Measurements from ENCODE around the gene BTF3.
A peak's percentile ranks its signal among the peaks of the same experiment; 100 is the strongest.

BTF3 gene

DNA sequence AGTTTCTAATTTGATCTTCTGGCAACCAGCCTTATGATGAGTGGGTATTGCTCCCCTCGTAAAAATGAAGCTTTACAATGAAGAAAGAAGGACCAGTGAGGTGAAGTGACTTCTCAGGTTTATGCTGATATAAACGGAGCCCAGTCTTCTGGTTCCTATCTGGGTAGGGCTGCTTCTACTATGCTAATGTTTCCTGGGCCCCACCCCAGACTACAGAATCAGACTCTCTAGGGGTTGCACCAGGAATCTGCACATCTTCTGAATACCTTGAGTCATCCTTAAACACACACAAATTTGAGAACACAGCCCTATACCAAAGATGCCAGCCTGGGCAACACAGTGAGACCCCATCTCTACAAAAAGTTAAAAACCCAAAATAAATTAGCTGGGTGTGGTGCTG, 16.2 kb downstream of the BTF3 start:
- TF ChIP-seq, protein P1, sequence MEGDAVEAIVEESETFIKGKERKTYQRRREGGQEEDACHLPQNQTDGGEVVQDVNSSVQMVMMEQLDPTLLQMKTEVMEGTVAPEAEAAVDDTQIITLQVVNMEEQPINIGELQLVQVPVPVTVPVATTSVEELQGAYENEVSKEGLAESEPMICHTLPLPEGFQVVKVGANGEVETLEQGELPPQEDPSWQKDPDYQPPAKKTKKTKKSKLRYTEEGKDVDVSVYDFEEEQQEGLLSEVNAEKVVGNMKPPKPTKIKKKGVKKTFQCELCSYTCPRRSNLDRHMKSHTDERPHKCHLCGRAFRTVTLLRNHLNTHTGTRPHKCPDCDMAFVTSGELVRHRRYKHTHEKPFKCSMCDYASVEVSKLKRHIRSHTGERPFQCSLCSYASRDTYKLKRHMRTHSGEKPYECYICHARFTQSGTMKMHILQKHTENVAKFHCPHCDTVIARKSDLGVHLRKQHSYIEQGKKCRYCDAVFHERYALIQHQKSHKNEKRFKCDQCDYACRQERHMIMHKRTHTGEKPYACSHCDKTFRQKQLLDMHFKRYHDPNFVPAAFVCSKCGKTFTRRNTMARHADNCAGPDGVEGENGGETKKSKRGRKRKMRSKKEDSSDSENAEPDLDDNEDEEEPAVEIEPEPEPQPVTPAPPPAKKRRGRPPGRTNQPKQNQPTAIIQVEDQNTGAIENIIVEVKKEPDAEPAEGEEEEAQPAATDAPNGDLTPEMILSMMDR (IDR thresholded peaks at IDR 0.05; ENCODE audit: borderline replicate concordance, control extremely low read depth, extremely low read depth, insufficient read depth, missing control alignments), result no peak
- no peak for DNase-seq (ENCODE audit: low spot score)
- in situ Hi-C loops (cut with MboI; ENCODE audit: low sequenced_read_pairs, unreplicated experiment), result no loop called here

DNA sequence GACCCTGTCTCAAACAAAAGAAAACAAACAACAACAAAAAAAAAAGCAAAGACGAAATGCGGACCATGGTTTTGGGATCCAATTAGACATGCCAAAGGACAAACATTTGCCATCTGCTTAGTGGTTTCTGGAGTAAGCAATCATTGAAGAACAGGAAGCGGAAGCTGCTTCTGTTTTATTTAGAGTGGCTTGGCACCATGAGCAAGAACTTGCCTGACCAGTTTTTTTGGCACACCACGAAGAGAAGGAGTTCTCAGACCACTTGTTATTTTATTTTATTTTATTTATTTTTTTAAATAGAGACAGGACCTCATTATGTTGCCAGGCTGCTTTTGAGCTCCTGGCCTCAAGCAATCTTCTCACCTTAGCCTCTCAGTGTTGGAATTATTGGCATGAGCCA, 17.0 kb downstream of the BTF3 start:
- TF ChIP-seq, protein P1 (IDR thresholded peaks at IDR 0.05; ENCODE audit: borderline replicate concordance, control extremely low read depth, extremely low read depth, insufficient read depth, missing control alignments), result no peak

DNA sequence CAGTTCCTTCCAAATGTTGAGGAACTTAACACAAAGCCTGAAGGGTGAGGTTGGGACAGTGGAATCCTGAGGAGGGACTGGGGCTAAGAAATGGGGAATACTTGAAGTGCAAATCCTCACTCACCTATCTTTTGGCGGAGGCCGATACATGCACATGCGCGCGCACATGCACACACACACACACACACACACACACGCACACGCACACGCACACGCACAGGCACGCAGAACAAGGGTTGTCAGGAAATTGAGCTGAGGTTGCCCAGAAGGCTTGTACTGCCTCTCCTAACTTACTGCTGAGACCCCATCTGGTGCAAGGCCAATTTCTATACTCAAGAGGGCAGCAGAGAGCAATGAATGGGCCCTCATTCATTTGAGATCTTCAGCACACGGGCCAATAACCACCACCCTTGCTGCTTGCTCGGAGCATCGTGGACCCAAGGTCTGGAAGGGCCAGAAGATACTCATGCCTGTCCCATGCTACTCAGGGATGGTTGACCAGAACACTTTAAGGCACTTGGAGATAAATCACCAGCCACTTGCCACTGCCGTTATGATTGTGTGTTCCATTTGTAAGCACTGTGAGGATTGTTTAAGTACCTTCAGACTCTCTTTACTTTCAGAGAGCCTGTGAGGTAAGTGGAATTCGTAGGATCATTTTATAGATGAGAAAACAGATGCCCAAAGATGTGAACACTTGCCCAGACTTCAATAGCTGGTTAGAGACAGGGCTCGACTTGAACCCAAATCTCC, 21.5 kb downstream of the BTF3 start:
- DNase-seq (ENCODE audit: low spot score), result peak; percentile 85

More for the DNA sequence above, 17.0 kb downstream of the BTF3 start:
- no peak for DNase-seq (ENCODE audit: low spot score)
- in situ Hi-C loops (cut with MboI; ENCODE audit: low sequenced_read_pairs, unreplicated experiment), result no loop called here

DNA sequence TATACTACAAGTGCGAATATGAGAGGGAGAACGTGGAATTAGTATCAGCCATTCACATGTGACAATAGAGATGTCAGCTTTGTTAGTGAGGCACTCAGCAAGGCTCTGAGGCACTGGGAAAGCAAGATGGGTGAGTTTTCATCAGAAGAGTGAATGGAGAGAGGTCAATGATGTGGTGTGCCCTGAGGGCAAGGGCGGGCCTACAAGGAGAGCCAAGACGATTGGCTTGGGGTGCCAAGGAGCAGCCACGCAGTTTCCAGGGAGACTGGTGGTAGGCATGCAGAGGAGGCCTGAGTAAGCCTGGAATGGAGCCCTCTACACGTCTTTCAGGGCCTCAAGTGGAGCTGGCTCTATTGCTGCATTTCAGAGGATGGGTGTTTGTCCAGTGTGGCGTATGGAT, 24.7 kb downstream of the BTF3 start:
- in situ Hi-C loops (cut with MboI; ENCODE audit: low sequenced_read_pairs, unreplicated experiment), result no loop called here
- no peak for DNase-seq (ENCODE audit: low spot score)
- TF ChIP-seq, protein P1 (IDR thresholded peaks at IDR 0.05; ENCODE audit: borderline replicate concordance, control extremely low read depth, extremely low read depth, insufficient read depth, missing control alignments), result no peak

More for the DNA sequence above, 21.5 kb downstream of the BTF3 start:
- in situ Hi-C loops (cut with MboI; ENCODE audit: low sequenced_read_pairs, unreplicated experiment), result no loop called here
- TF ChIP-seq, protein P1 (IDR thresholded peaks at IDR 0.05; ENCODE audit: borderline replicate concordance, control extremely low read depth, extremely low read depth, insufficient read depth, missing control alignments), result peak; percentile 80

DNA sequence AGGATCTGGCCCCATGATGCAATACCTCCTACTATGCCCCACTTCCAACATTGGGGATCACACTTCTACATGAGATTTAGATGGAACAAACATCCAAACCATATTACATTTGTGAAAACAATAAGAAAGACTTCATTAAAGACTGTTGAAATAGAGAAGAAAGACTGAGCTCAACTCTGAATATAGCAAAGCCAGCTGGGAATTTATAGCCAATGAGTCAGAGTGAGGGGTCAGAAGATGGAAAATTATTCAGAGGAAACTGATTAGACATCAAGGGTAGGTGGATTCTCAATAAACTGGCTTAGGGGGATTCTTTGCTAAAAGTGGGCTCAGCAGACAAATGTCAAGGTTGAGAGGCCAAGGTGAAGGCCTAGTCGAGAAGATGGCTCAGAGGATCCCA, 25.6 kb downstream of the BTF3 start:
- DNase-seq (ENCODE audit: low spot score), result no peak
- TF ChIP-seq, protein P1 (IDR thresholded peaks at IDR 0.05; ENCODE audit: borderline replicate concordance, control extremely low read depth, extremely low read depth, insufficient read depth, missing control alignments), result no peak
- in situ Hi-C loops (cut with MboI; ENCODE audit: low sequenced_read_pairs, unreplicated experiment), result no loop called here

DNA sequence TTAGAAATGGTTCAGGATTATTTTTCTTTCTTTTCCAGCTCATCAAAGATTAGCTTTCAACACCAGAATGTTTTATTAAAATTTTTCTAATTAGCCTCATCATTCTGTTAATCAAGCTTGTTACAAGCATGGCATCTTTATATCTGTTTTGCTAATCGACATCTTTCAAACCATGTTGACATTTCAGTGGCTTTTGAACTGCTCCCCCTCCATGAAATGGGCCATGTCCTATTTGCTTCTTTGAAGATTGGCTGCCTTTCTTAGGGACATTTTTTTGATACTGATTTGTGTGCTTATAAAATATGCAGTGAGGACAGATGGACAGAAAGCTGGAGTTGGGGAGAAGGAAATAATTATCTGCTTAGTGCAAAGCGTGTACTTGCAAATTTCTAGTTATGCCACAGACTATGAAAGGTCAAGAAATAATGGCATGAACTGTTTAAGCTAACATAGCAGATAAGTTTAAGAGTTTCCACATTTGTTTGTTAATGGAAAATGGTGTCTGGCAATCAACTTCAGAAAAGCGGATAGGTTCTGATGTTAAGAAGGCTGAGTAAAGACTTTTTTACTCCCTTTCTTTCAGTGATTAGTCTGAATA, 27.5 kb downstream of the BTF3 start:
- DNase-seq (ENCODE audit: low spot score), result no peak
- TF ChIP-seq, protein P1 (IDR thresholded peaks at IDR 0.05; ENCODE audit: borderline replicate concordance, control extremely low read depth, extremely low read depth, insufficient read depth, missing control alignments), result no peak
- in situ Hi-C loops (cut with MboI; ENCODE audit: low sequenced_read_pairs, unreplicated experiment), result no loop called here

Measured in GM13976 (cell line).